Measurements from ENCODE around the gene IMMP2L.

DNA sequence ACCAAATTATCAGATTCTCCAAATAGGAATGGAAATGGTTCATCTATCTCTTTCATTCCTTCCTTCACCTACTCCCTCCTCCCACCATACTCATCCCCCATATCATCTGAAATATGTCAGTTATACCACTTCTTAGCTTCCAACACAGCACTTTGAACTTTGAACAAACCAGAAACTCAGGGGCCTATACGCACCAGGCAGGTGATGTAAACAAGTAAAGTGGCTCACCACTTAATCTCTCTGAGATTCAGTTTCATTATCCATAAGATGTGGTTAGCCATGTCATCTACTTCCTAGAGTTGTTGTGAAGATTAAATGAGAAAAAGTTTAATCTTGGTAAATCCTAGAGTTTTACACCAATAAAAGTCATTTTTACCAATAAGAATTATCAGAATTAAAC, 537.3 kb downstream of the IMMP2L start:
- TF ChIP-seq FOXA1 (IDR thresholded peaks at IDR 0.05) = no peak
- TF ChIP-seq, protein P1, sequence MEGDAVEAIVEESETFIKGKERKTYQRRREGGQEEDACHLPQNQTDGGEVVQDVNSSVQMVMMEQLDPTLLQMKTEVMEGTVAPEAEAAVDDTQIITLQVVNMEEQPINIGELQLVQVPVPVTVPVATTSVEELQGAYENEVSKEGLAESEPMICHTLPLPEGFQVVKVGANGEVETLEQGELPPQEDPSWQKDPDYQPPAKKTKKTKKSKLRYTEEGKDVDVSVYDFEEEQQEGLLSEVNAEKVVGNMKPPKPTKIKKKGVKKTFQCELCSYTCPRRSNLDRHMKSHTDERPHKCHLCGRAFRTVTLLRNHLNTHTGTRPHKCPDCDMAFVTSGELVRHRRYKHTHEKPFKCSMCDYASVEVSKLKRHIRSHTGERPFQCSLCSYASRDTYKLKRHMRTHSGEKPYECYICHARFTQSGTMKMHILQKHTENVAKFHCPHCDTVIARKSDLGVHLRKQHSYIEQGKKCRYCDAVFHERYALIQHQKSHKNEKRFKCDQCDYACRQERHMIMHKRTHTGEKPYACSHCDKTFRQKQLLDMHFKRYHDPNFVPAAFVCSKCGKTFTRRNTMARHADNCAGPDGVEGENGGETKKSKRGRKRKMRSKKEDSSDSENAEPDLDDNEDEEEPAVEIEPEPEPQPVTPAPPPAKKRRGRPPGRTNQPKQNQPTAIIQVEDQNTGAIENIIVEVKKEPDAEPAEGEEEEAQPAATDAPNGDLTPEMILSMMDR (IDR thresholded peaks at IDR 0.05; ENCODE audit: low read depth, low read length, missing input control) = no peak
- no peak for TF ChIP-seq JUND (IDR thresholded peaks at IDR 0.05)
- TF ChIP-seq RAD21 (IDR thresholded peaks at IDR 0.05) = no peak
- TF ChIP-seq, protein P2, sequence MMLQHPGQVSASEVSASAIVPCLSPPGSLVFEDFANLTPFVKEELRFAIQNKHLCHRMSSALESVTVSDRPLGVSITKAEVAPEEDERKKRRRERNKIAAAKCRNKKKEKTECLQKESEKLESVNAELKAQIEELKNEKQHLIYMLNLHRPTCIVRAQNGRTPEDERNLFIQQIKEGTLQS (IDR thresholded peaks at IDR 0.05) = no peak
- TF ChIP-seq NR2F2 (IDR thresholded peaks at IDR 0.05) = no peak
- TF ChIP-seq, protein P3, sequence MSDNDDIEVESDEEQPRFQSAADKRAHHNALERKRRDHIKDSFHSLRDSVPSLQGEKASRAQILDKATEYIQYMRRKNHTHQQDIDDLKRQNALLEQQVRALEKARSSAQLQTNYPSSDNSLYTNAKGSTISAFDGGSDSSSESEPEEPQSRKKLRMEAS (IDR thresholded peaks at IDR 0.05) = no peak
- no peak for TF ChIP-seq ZBTB33 (IDR thresholded peaks at IDR 0.05)
- TF ChIP-seq GABPA (IDR thresholded peaks at IDR 0.05 in 1 of 2, conservative IDR thresholded peaks at IDR 0.05 in 1 of 2) = no peak

Measured in liver (tissue), 3 donors.